PC-3 (cell line): ENCODE data around the gene PSMB2. TPM values are rescaled to one million over a fixed set of nuclear protein-coding genes. Genes with fewer than 3 reads are reported as not detected.
"Not testable (repeated sequence)": the region's sequence is repeated elsewhere in the genome, so short reads cannot be mapped to it uniquely, and the experiment has no call there.

Experiments
- ATAC-seq: fragments of 200-7000 bp; cut with Tn5 transposase; 2 replicates; pipeline ENCODE4 v1.9.1; 2020; ENCODE audit warnings: mild to moderate bottlenecking, moderate library complexity
- BruUV-seq: library from RNA; stranded (reverse); fragments of 400-500 nt; replicated peaks from 2 replicates; lab custom pipeline; 2021; lab: Mats Ljungman, UMichigan
- CTCF ChIA-PET: fragments of 300-600 bp; sonication (Branson Sonifier 250); formaldehyde crosslinking; loops from one replicate; lab custom pipeline; 2022; ENCODE audit warnings: antibody characterized with exemption; lab: Charles Lee
- POLR2A ChIA-PET: fragments of 300-600 bp; sonication (Branson Sonifier 250); formaldehyde crosslinking; loops from one replicate; lab custom pipeline; 2022; ENCODE audit warnings: antibody characterized with exemption; ENCODE audit not compliant: unreplicated experiment; lab: Charles Lee
- DNase-seq: peaks from one replicate; pipeline ENCODE4 v3.0.0-alpha.2; 2015
- H2AFZ ChIP-seq: fragments of 300-600 bp; sonication (generic); 2 replicates; pipeline ENCODE4 v1.6.0; 2016; ENCODE audit warnings: antibody characterized with exemption, low read length
- H3F3A ChIP-seq: fragments of 300-600 bp; sonication (generic); one replicate; pipeline ENCODE4 v1.6.0; 2017; ENCODE audit warnings: antibody characterized with exemption, low read length, control low read depth, mild to moderate bottlenecking; ENCODE audit not compliant: unreplicated experiment
- H3K27ac ChIP-seq: fragments of 300-600 bp; sonication (generic); 2 replicates; pipeline ENCODE4 v1.5.1; 2016; ENCODE audit warnings: mild to moderate bottlenecking, low read length
- H3K27me3 ChIP-seq: fragments of 300-600 bp; sonication (generic); 2 replicates; pipeline ENCODE4 v1.6.1; 2016; ENCODE audit warnings: low read length, mixed read lengths
- H3K36me3 ChIP-seq: fragments of 300-600 bp; sonication (generic); 2 replicates; pipeline ENCODE4 v1.6.1; 2016; ENCODE audit warnings: low read depth, mixed run types, low read length, mixed read lengths
- H3K4me1 ChIP-seq: fragments of 300-600 bp; sonication (generic); 2 replicates; pipeline ENCODE4 v1.5.1; 2016; ENCODE audit warnings: low read length; ENCODE audit not compliant: insufficient read depth
- H3K4me2 ChIP-seq: fragments of 300-600 bp; sonication (generic); 2 replicates; pipeline ENCODE4 v1.6.0; 2016; ENCODE audit warnings: low read length
- H3K4me3 ChIP-seq: fragments of 300-600 bp; sonication (generic); 2 replicates; pipeline ENCODE4 v1.5.1; 2016; ENCODE audit warnings: mild to moderate bottlenecking, low read length, mixed read lengths
- H3K79me2 ChIP-seq: fragments of 300-600 bp; sonication (generic); 2 replicates; pipeline ENCODE4 v1.6.1; 2017; ENCODE audit warnings: low read length, mixed read lengths
- H3K9ac ChIP-seq: fragments of 300-600 bp; sonication (generic); 2 replicates; pipeline ENCODE4 v1.6.0; 2016; ENCODE audit warnings: mild to moderate bottlenecking, low read length
- H3K9me2 ChIP-seq: fragments of 300-600 bp; sonication (generic); replicated peaks from 2 replicates; pipeline ENCODE4 v1.6.1; 2016; ENCODE audit warnings: mixed run types, low read length, mixed read lengths
- H3K9me3 ChIP-seq: fragments of 300-600 bp; sonication (generic); 2 replicates; pipeline ENCODE4 v1.6.1; 2016; ENCODE audit warnings: low read length, mixed read lengths
- H4K20me1 ChIP-seq: fragments of 300-600 bp; sonication (generic); 2 replicates; pipeline ENCODE4 v1.6.1; 2016; ENCODE audit warnings: low read length, mixed read lengths
- EZH2 ChIP-seq: fragments of 300-600 bp; sonication (generic); IDR thresholded peaks from one replicate; pipeline ENCODE4 v1.6.1; 2017; ENCODE audit warnings: antibody characterized with exemption, mild to moderate bottlenecking, low read length; ENCODE audit not compliant: unreplicated experiment
- EZH2phosphoT487 ChIP-seq: fragments of 300-600 bp; sonication (generic); IDR thresholded peaks from 2 replicates; pipeline ENCODE4 v1.6.1; 2018; ENCODE audit warnings: mild to moderate bottlenecking, antibody characterized with exemption, low read length, borderline replicate concordance
- intact Hi-C: fragments of 100-400 bp; cut with micrococcal nuclease; formaldehyde crosslinking; loops from 2 replicates; pipeline ENCODE4 v1.9.0; 2023
- total RNA-seq: library from RNA; depleted of rRNA; stranded (reverse); fragments of >200 nt; gene quantifications from 2 replicates; pipeline ENCODE4 v1.2.3, GENCODE V29; 2014
- TF ChIP-seq, protein P1 (sequence below): fragments of 300-600 bp; sonication (generic); conservative IDR thresholded peaks from 2 replicates; pipeline ENCODE4 v1.5.1; 2017; ENCODE audit warnings: antibody characterized with exemption, low read depth, mild to moderate bottlenecking, low read length

The PSMB2 gene
- total RNA-seq, 1 experiment from 2014 or later, result 61.2 TPM

DNA sequence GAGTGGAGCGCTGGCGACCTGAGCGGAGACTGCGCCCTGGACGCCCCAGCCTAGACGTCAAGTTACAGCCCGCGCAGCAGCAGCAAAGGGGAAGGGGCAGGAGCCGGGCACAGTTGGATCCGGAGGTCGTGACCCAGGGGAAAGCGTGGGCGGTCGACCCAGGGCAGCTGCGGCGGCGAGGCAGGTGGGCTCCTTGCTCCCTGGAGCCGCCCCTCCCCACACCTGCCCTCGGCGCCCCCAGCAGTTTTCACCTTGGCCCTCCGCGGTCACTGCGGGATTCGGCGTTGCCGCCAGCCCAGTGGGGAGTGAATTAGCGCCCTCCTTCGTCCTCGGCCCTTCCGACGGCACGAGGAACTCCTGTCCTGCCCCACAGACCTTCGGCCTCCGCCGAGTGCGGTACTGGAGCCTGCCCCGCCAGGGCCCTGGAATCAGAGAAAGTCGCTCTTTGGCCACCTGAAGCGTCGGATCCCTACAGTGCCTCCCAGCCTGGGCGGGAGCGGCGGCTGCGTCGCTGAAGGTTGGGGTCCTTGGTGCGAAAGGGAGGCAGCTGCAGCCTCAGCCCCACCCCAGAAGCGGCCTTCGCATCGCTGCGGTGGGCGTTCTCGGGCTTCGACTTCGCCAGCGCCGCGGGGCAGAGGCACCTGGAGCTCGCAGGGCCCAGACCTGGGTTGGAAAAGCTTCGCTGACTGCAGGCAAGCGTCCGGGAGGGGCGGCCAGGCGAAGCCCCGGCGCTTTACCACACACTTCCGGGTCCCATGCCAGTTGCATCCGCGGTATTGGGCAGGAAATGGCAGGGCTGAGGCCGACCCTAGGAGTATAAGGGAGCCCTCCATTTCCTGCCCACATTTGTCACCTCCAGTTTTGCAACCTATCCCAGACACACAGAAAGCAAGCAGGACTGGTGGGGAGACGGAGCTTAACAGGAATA is 64.0 kb downstream of the PSMB2 start:
- H3K27ac ChIP-seq, result no peak overlapping the region
- no peak overlapping the region for H3K4me2 ChIP-seq
- H3K4me3 ChIP-seq, result no peak overlapping the region
- intact Hi-C loops, result no loop called here
- ChIA-PET POLR2A (no interaction called here), CTCF (no interaction called here)
- BruUV-seq, result no TSS peak
- ATAC-seq (no peak), DNase-seq (no peak)
- no peaks in the 10 kb centered on the region for H3K79me2 ChIP-seq
- no peaks in the 10 kb centered on the region for H3K27me3 ChIP-seq
- H3K4me1 ChIP-seq, result peaks cover 4% of the 10 kb centered on the region; the same call in 1 of the 2 replicates
- no peaks in the 10 kb centered on the region for H3F3A ChIP-seq
- no peak for TF ChIP-seq EZH2phosphoT487
- H3K9me2 ChIP-seq, result no peaks in the 10 kb centered on the region
- no peak overlapping the region for H2AFZ ChIP-seq
- H4K20me1 ChIP-seq, result no peaks in the 10 kb centered on the region
- no peak overlapping the region for H3K9ac ChIP-seq
- H3K9me3 ChIP-seq, result no peaks in the 10 kb centered on the region
- H3K36me3 ChIP-seq, result no peaks in the 10 kb centered on the region

DNA sequence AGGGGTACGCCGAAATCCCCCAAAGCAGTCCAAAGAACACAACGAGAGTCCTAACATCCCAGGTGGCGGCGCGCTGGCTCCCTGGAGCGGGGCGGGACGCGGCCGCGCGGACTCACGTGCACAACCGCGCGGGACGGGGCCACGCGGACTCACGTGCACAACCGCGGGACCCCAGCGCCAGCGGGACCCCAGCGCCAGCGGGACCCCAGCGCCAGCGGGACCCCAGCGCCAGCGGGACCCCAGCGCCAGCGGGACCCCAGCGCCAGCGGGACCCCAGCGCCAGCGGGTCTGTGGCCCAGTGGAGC is 64.6 kb downstream of the PSMB2 start:
- H4K20me1 ChIP-seq, H3K27me3 ChIP-seq, DNase-seq, BruUV-seq, H3K79me2 ChIP-seq, intact Hi-C loops, H3F3A ChIP-seq, H3K4me3 ChIP-seq, H3K4me2 ChIP-seq, H3K9me3 ChIP-seq, H3K4me1 ChIP-seq, POLR2A ChIA-PET, H3K9me2 ChIP-seq, CTCF ChIA-PET, H3K27ac ChIP-seq, H3K36me3 ChIP-seq, H3K9ac ChIP-seq, H2AFZ ChIP-seq, ATAC-seq: not testable (repeated sequence)

DNA sequence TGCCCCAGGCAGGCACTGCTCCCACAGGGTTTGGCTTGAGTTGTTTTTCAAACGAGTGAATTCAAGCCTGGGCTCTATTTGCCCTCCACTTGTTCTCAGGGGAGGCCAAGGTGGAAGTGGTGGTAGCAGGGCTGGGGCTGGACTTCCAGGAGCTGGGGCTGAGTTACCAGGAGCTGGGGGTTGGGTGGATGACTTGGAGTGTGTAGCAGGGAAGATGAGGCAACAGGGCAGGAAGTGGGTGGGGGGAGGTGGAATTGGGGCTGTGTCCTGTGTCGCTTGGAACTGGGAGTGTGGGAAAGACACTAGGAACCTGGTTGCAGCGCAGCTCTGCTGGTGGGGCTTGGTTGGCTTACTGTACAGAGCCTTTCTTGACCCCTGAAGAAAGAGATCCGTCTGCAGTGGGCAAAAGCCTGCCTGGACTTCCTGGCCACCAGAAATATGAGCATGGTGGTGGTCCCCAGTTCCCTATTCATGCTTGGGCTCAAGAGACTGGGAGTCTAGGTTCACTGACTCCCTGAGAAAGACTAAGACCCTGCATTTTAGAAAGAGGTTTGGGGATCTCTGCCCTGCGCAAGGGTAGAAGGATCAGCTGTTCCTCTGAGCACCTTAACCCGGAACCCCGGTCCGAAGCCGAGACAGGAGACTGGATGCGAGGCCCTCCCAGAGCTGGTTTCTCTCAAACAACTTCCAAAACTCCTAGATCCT is 65.1 kb downstream of the PSMB2 start:
- no peak overlapping the region for H3K4me3 ChIP-seq
- no peaks in the 10 kb centered on the region for H3K27me3 ChIP-seq
- CTCF ChIA-PET, result no interaction called here
- peaks cover 4% of the 10 kb centered on the region; the same call in 1 of the 2 replicates for H3K4me1 ChIP-seq
- no peak overlapping the region for H3K27ac ChIP-seq
- H3K36me3 ChIP-seq, result no peaks in the 10 kb centered on the region
- H3K4me2 ChIP-seq, result no peak overlapping the region
- no peak overlapping the region for H2AFZ ChIP-seq
- no peaks in the 10 kb centered on the region for H3K9me3 ChIP-seq
- DNase-seq, result no peak
- no peaks in the 10 kb centered on the region for H3K9me2 ChIP-seq
- TF ChIP-seq EZH2phosphoT487, result no peak
- ATAC-seq, result no peak
- intact Hi-C loops, result no loop called here
- H3F3A ChIP-seq, result no peaks in the 10 kb centered on the region
- H3K79me2 ChIP-seq, result no peaks in the 10 kb centered on the region
- BruUV-seq, result no TSS peak
- no peaks in the 10 kb centered on the region for H4K20me1 ChIP-seq
- H3K9ac ChIP-seq, result no peak overlapping the region
- POLR2A ChIA-PET, result no interaction called here

DNA sequence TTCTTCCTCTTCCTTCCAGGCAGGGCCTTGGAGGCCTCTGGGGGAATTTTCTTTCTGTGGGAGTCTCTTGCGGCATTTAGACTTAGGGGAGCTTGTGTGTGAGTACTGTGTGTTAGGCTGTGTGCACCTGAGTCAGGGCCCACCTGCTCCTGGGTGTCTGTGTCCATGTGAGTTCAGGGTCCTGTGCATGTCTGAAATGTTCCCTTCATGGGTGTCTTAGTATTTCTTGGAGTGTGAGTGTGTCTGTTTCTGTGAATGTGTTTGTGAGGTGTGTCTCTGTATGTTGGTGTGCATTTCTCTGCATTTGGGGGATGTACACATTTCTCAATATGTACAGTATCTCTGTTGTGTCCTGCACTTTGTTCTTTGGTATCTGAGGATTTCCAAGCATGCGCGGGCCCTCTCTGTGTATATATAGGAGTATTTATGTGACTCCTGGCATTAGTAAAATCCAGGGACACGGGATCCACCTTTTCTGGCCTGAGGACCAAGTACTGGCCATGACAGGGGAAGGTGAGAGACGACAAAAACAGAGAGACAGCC is 65.8 kb downstream of the PSMB2 start:
- no peaks in the 10 kb centered on the region for H3F3A ChIP-seq

More for the DNA sequence above, 65.8 kb downstream of the PSMB2 start:
- no TSS peak for BruUV-seq
- H3K4me3 ChIP-seq, result no peak overlapping the region
- H2AFZ ChIP-seq, result 0 out of 2 replicates have a peak overlapping the region, but pooled peaks have one; percentile 26
- no peaks in the 10 kb centered on the region for H3K36me3 ChIP-seq
- no peaks in the 10 kb centered on the region for H3K79me2 ChIP-seq
- H3K9me3 ChIP-seq, result no peaks in the 10 kb centered on the region
- no peak overlapping the region for H3K27ac ChIP-seq
- no peak for DNase-seq
- no peak for ATAC-seq
- H3K9me2 ChIP-seq, result no peaks in the 10 kb centered on the region
- H4K20me1 ChIP-seq, result no peaks in the 10 kb centered on the region
- no peak overlapping the region for H3K9ac ChIP-seq
- TF ChIP-seq EZH2 (no peak), EZH2phosphoT487 (no peak)
- TF ChIP-seq, protein P1, sequence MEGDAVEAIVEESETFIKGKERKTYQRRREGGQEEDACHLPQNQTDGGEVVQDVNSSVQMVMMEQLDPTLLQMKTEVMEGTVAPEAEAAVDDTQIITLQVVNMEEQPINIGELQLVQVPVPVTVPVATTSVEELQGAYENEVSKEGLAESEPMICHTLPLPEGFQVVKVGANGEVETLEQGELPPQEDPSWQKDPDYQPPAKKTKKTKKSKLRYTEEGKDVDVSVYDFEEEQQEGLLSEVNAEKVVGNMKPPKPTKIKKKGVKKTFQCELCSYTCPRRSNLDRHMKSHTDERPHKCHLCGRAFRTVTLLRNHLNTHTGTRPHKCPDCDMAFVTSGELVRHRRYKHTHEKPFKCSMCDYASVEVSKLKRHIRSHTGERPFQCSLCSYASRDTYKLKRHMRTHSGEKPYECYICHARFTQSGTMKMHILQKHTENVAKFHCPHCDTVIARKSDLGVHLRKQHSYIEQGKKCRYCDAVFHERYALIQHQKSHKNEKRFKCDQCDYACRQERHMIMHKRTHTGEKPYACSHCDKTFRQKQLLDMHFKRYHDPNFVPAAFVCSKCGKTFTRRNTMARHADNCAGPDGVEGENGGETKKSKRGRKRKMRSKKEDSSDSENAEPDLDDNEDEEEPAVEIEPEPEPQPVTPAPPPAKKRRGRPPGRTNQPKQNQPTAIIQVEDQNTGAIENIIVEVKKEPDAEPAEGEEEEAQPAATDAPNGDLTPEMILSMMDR, result no peak
- ChIA-PET POLR2A (no interaction called here), CTCF (no interaction called here)
- no peaks in the 10 kb centered on the region for H3K27me3 ChIP-seq
- intact Hi-C loops, result no loop called here
- H3K4me1 ChIP-seq, result peaks cover 4% of the 10 kb centered on the region; the same call in 1 of the 2 replicates
- peak overlapping the region; percentile 31; the same call in 1 of the 2 replicates for H3K4me2 ChIP-seq
